Lung (tissue), 12 donors: ENCODE data around the gene NPDC1. TPM values are rescaled to one million over a fixed set of nuclear protein-coding genes. Genes with fewer than 3 reads are reported as not detected.

Experiments
- ATAC-seq: fragments of 200-7000 bp; cut with Tn5 transposase; one replicate; pipeline ENCODE4 v1.9.1; 2020; ENCODE audit warnings: moderate number of reproducible peaks; ENCODE audit not compliant: insufficient read depth, low FRiP score
- DNase-seq, 3 donors: peaks; one replicate each; pipeline ENCODE4 v3.0.0-alpha.2; 2013 to 2017
- H3K27ac ChIP-seq, 2 donors: one replicate each; pipeline ENCODE4 v1.5.1; 2013; ENCODE audit warnings: mild to moderate bottlenecking in 2 of 2, moderate library complexity in 2 of 2, control low read depth in 1 of 2, inconsistent platforms in 1 of 2, low read depth in 1 of 2, low read length in 1 of 2
- H3K27me3 ChIP-seq, 3 donors: one replicate each; pipeline ENCODE4 v1.5.1; 2013; ENCODE audit warnings: low read length in 2 of 3; ENCODE audit not compliant: control insufficient read depth in 3 of 3, insufficient read depth in 3 of 3
- H3K36me3 ChIP-seq, 4 donors: one replicate each; pipeline ENCODE4 v1.5.1; 2013; ENCODE audit warnings: low read length in 4 of 4, mild to moderate bottlenecking in 1 of 4, moderate library complexity in 1 of 4; ENCODE audit not compliant: control insufficient read depth in 4 of 4, insufficient read depth in 4 of 4
- H3K4me1 ChIP-seq, 5 donors: one replicate each; pipeline ENCODE4 v1.5.1; 2013; ENCODE audit warnings: low read length in 5 of 5, mild to moderate bottlenecking in 2 of 5, moderate library complexity in 1 of 5; ENCODE audit not compliant: control insufficient read depth in 5 of 5, insufficient read depth in 5 of 5
- H3K4me3 ChIP-seq: one replicate; pipeline ENCODE4 v1.5.1; 2013; ENCODE audit warnings: mild to moderate bottlenecking, control low read depth, moderate library complexity
- H3K9ac ChIP-seq, 2 donors: one replicate each; pipeline ENCODE4 v1.5.1; 2013; ENCODE audit warnings: low read length in 2 of 2, control low read depth in 1 of 2; ENCODE audit not compliant: insufficient read depth in 1 of 2
- H3K9me3 ChIP-seq, 4 donors: one replicate each; pipeline ENCODE4 v1.5.1; 2013; ENCODE audit warnings: low read length in 3 of 4, mild to moderate bottlenecking in 1 of 4, moderate library complexity in 1 of 4; ENCODE audit not compliant: control insufficient read depth in 4 of 4, insufficient read depth in 3 of 4
- WGBS, 2 donors: extraction: QIAGEN DNeasy Blood & Tissue Kit; methylation state at CpG; one replicate each; pipeline ENCODE4 v1.1.7; 2013; 5-methylcytosine and 5-hydroxymethylcytosine counted together
- polyA plus RNA-seq, 2 donors: library from polyadenylated mRNA; stranded (reverse); fragments of 200-250 nt; gene quantifications; one replicate each; pipeline ENCODE4 v1.2.1, GENCODE V29; 2013
- total RNA-seq, 2 donors: library from RNA; depleted of rRNA in 1 of 2; stranded (reverse); fragments of >200 nt in 1 of 2; gene quantifications; one replicate each; pipeline ENCODE4 v1.2.1, GENCODE V29; 2014 to 2021
- TF ChIP-seq, protein P1 (sequence below): IDR thresholded peaks from 2 replicates; pipeline ENCODE4 v1.5.1; 2012; ENCODE audit warnings: mild to moderate bottlenecking; ENCODE audit errors: control extremely low read depth, extremely low read depth
- donor health status: control.
- donor health status: control.
- donor health status: Bipolar disorder and iron deficiency.
- donor health status: healthy.
- donor health status: DM: yes; HTN: yes; CAD: no.

The NPDC1 gene
- total and polyA plus RNA-seq, 4 donors, result 28.7 to 99.3 (median 68.3) TPM

DNA sequence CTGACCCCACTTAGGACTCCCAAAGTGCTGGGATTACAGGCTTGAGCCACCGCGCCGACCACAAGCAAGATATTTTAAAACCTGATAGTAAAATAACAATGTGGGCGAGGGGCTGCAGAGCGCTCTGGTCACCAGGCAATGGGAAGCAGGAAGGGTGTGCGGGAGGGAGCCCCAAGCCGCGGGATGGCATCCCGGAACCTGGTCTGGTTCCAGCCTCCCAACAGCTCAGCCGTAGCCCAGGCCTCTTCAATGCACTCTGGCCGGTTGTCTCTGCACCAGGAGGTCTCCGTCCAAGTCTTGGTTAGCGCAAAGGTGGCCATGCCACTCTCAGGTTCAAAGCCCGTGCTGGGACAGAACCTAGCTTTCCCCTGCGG is 30.6 kb upstream of the NPDC1 start:
- TF ChIP-seq, protein P1, sequence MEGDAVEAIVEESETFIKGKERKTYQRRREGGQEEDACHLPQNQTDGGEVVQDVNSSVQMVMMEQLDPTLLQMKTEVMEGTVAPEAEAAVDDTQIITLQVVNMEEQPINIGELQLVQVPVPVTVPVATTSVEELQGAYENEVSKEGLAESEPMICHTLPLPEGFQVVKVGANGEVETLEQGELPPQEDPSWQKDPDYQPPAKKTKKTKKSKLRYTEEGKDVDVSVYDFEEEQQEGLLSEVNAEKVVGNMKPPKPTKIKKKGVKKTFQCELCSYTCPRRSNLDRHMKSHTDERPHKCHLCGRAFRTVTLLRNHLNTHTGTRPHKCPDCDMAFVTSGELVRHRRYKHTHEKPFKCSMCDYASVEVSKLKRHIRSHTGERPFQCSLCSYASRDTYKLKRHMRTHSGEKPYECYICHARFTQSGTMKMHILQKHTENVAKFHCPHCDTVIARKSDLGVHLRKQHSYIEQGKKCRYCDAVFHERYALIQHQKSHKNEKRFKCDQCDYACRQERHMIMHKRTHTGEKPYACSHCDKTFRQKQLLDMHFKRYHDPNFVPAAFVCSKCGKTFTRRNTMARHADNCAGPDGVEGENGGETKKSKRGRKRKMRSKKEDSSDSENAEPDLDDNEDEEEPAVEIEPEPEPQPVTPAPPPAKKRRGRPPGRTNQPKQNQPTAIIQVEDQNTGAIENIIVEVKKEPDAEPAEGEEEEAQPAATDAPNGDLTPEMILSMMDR, result no peak
- ATAC-seq (no peak), DNase-seq (no peak)
- no peaks in the 10 kb centered on the region for H3K9me3 ChIP-seq
- 61 to 71% methylated on average over 15 of the region's 15 CpGs for WGBS, 2 donors
- peaks cover 0 to 11% (median 7%) of the 10 kb centered on the region in 3 donors for H3K27me3 ChIP-seq
- peak overlapping the region; percentile 10 for H3K4me3 ChIP-seq
- peaks cover 0 to 27% (median 4%) of the 10 kb centered on the region in 4 donors for H3K36me3 ChIP-seq
- H3K27ac ChIP-seq, result peak overlapping the region in 1 of 2 donors; percentile 78
- H3K9ac ChIP-seq, result no peak overlapping the region
- H3K4me1 ChIP-seq, result peaks cover 0 to 16% (median 5%) of the 10 kb centered on the region in 5 donors

DNA sequence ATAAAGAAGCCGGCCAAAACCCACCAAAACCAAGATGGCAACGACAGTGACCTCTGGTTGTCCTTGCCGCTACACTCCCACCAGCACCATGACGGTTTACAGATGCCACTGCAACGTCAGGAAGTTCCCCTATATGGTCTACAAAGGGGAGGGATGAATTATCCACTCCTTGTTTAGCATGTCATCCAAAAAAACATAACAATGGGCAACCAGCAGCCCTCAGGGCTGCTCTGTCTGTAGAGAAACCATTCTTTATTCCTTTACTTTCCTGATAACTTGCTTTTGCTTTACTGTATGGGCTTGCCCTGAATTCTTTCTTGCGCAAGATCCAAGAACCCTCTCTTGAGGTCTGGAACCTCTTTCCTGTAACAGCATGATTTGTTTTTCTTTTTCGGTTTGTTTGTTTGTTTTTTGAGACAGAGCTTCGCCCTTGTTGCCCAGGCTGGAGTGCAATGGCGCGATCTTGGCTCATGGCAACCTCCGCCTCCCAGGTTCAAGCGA is 29.3 kb upstream of the NPDC1 start:
- TF ChIP-seq, protein P1, result no peak
- Histone ChIP-seq H3K36me3 (peaks cover 0 to 19% (median 4%) of the 10 kb centered on the region in 4 donors), H3K4me3 (no peak overlapping the region), H3K9me3 (no peaks in the 10 kb centered on the region), H3K9ac (no peak overlapping the region), H3K4me1 (peaks cover 0 to 25% (median 11%) of the 10 kb centered on the region in 5 donors), H3K27ac (no peak overlapping the region), H3K27me3 (peaks cover 0 to 11% (median 7%) of the 10 kb centered on the region in 3 donors)
- WGBS, 2 donors, result 74 to 80% methylated on average over 12 of the region's 12 CpGs
- no peak for ATAC-seq
- DNase-seq, result no peak

GRCh38 chr9:137074657-137075274 is 28.8 kb upstream of the NPDC1 start:
- Histone ChIP-seq H3K4me3 (no peak overlapping the region), H3K9me3 (no peaks in the 10 kb centered on the region), H3K27ac (no peak overlapping the region), H3K9ac (no peak overlapping the region), H3K36me3 (peaks cover 0 to 14% (median 3%) of the 10 kb centered on the region in 4 donors), H3K27me3 (peaks cover 0 to 11% (median 5%) of the 10 kb centered on the region in 3 donors), H3K4me1 (peaks cover 0 to 25% (median 11%) of the 10 kb centered on the region in 5 donors)
- 80 to 85% methylated on average over 12 of the region's 12 CpGs for WGBS, 2 donors
- ATAC-seq, result no peak
- TF ChIP-seq, protein P1, result no peak
- no peak for DNase-seq
